Right renal pelvis (tissue), 4 donors: ENCODE measurements around the gene ENTREP3. TPM values are rescaled to one million over a fixed set of nuclear protein-coding genes. Genes with fewer than 3 reads are reported as not detected.

Source experiments
- DNase-seq, 4 donors: peaks; one replicate each; pipeline ENCODE4 v3.0.0-alpha.2; 2013; ENCODE audit warnings: low read depth in 4 of 4, low spot score in 3 of 4, missing footprints in 1 of 4
- polyA plus RNA-seq, 4 donors: library from polyadenylated mRNA; unstranded; fragments of 120-200 nt; gene quantifications; one replicate each; pipeline ENCODE4 v1.2.1, GENCODE V29; 2013; ENCODE audit not compliant: insufficient read length in 4 of 4

ENTREP3 gene
- polyA plus RNA-seq, 4 donors: 20.8 to 32.3 (median 24.8) TPM

DNA sequence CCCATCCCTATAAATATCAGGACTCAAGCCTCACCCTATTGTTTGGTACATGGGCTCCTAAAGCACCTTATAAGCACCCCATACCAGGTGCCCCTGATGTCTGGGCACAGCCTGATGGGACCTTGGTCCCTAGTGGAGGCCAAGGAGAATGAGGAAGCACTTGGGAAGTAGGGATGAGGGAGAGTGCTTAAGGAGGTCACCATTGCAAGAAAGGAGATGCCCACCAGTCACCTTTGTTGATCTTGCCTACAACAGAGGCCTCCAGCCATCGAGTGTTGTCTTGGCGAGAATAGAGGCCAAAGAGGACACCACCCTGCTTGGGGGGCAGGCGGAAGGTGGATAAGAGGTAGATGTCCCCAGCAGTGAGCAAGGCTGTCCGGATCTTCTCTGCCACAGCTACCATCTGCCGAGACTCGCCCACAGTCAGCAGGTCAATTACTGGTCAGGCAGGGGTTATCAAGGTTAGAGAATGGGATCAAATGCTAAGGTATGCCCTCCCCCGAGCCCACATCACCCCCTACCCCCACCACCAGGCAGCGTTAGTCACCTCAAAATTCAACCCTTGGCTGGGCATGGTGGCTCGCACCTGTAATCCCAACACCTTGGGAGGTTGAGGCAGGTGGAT, 49.2 kb downstream of the ENTREP3 start:
- DNase-seq: no peak

GRCh38 chr1:155205035-155205434, 50.2 kb downstream of the ENTREP3 start:
- DNase-seq: no peak

- DNase-seq: no peak
Observed at GRCh38 chr1:155202731-155203515, 52.4 kb downstream of the ENTREP3 start.

DNA sequence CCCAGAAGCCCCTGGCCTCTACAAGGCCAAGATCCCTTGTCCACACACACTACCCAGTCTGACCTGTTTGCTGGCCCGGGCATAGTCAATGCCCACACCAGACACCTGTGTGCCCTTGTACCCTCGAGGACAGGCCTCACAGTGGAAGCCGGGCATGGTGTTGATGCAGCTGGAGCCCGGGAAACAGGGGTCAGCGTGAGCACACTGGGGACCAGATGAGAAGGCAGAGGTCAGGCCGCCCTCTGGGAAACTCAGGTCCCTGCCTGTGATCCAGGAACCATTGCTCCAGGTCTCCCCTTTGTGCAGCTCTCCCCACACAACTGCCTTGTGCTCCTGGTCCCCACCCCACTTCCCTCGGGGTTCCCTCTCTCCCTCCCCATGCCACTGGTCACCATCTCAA, 53.1 kb downstream of the ENTREP3 start:
- DNase-seq: no peak

- DNase-seq: no peak
Observed at GRCh38 chr1:155200920-155201319, 54.4 kb downstream of the ENTREP3 start.

GRCh38 chr1:155199792-155200191, 55.5 kb downstream of the ENTREP3 start:
- DNase-seq: no peak

GRCh38 chr1:155198547-155198906, 56.8 kb downstream of the ENTREP3 start:
- no peak for DNase-seq

- no peak for DNase-seq
Observed at GRCh38 chr1:155197901-155198546, 57.3 kb downstream of the ENTREP3 start.

Other genes starting within 250 kb of the ENTREP3 start
- gene DCST2, start 221.7 kb downstream of the ENTREP3 start, polyA plus RNA-seq: 1 to 10 TPM; 1.6 to 2.1 (median 1.8) TPM
- gene DCST1, start 221.7 kb downstream of the ENTREP3 start, polyA plus RNA-seq: under 1 TPM; 0.19 to 0.31 (median 0.28) TPM
- gene ADAM15, start 204.2 kb downstream of the ENTREP3 start, polyA plus RNA-seq: 10 to 100 TPM; 42.9 to 63.4 (median 44.4) TPM
- gene EFNA4, start 191.7 kb downstream of the ENTREP3 start, polyA plus RNA-seq: 10 to 100 TPM; 18.5 to 22.9 (median 21.4) TPM
- 1 to 10 TPM; 6.0 to 7.9 (median 7.1) TPM for gene EFNA3, start 176.6 kb downstream of the ENTREP3 start, polyA plus RNA-seq
- 10 to 100 TPM; 67.0 to 75.7 (median 72.2) TPM for gene EFNA1, start 127.6 kb downstream of the ENTREP3 start, polyA plus RNA-seq
- 10 to 100 TPM; 52.7 to 63.7 (median 58.5) TPM for gene SLC50A1, start 119.6 kb downstream of the ENTREP3 start, polyA plus RNA-seq
- gene DPM3, start 115.0 kb downstream of the ENTREP3 start, polyA plus RNA-seq: 10 to 100 TPM; 31.8 to 57.2 (median 36.6) TPM
- 100 to 1,000 TPM; 137 to 177 (median 153) TPM for gene KRTCAP2, start 82.2 kb downstream of the ENTREP3 start, polyA plus RNA-seq
- 1 to 10 TPM; 2.7 to 4.1 (median 3.2) TPM for gene TRIM46, start 81.6 kb downstream of the ENTREP3 start, polyA plus RNA-seq
- 10 to 100 TPM; 28.1 to 41.7 (median 33.4) TPM for gene THBS3, start 47.6 kb downstream of the ENTREP3 start, polyA plus RNA-seq
- gene MTX1, start 46.8 kb downstream of the ENTREP3 start, polyA plus RNA-seq: 10 to 100 TPM; 38.8 to 50.3 (median 42.0) TPM
- gene SCAMP3, start 6.9 kb upstream of the ENTREP3 start, polyA plus RNA-seq: 10 to 100 TPM; 59.7 to 64.7 (median 60.8) TPM
- gene CLK2, start 18.0 kb upstream of the ENTREP3 start, polyA plus RNA-seq: 10 to 100 TPM; 71.1 to 81.1 (median 75.7) TPM
- gene HCN3, start 22.0 kb upstream of the ENTREP3 start, polyA plus RNA-seq: 10 to 100 TPM in 1 of 4 donors, 1 to 10 TPM in 3; 9.4 to 11.2 (median 9.7) TPM
- 10 to 100 TPM in 1 of 4 donors, 1 to 10 TPM in 3; 6.3 to 11.7 (median 8.5) TPM for gene PKLR, start 46.0 kb upstream of the ENTREP3 start, polyA plus RNA-seq
- 100 to 1,000 TPM; 164 to 181 (median 167) TPM for gene FDPS, start 53.4 kb upstream of the ENTREP3 start, polyA plus RNA-seq
- gene RUSC1, start 65.4 kb upstream of the ENTREP3 start, polyA plus RNA-seq: 10 to 100 TPM; 35.5 to 44.1 (median 36.6) TPM